ENCODE measurements around the gene ST6GALNAC2.
A peak's percentile ranks its signal among the peaks of the same experiment; 100 is the strongest.
"Not testable (repeated sequence)": the region's sequence is repeated elsewhere in the genome, so short reads cannot be mapped to it uniquely, and the experiment has no call there.

The ST6GALNAC2 gene

DNA sequence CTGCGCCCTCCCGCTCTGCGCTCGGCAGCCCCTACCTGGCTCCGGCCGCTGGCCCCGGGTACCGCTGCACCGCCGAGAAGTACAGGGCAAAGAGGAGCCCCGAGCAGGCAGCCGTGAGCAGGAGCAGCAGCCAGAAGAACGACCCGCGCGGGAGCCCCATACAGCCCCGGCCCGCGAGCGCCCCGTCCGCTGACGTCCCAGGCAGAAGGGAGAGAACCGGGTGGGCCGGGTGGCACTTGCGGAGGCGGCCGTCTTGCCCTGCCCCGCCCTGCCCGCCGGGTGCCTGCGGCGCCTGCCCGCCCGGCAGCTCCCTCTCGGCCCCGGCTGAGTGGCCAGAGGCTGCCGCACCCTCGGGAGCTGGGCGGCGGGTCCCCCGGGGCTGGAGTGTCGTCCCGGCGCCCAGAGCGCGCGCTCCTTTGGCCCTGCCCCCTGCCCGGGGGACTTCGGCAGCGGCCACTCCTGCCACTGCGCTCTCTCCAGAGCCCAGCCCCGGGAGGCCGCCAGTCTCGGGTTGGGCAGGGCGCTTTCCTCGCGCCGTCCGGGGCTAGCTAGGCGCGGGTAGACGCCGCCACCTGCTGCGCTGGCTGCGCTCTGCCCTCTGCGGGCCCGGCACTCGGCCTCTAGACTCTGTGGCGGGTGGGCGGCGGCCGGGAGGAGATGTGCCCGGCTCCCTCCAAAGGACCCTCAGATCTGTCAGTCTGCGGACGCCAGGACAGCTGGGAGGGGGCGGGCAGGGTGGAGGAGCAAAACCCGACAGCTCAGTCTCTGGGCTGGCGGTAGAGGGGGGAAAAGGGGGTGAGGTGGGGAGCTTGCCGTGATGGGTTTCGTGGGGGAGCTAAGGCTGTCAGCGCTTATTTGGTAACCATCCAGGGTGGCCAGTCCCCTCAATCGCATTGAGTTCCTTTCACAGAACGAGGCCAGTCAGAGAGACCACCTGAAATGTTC lies at the start of gene ST6GALNAC2:
ST6GALNAC2 (minus strand) TSS at position 212 of the 945 bp plus-strand sequence; CDS start at position 160, 52 bp downstream.
- DNase-seq (ENCODE audit: low read depth): no peak

DNA sequence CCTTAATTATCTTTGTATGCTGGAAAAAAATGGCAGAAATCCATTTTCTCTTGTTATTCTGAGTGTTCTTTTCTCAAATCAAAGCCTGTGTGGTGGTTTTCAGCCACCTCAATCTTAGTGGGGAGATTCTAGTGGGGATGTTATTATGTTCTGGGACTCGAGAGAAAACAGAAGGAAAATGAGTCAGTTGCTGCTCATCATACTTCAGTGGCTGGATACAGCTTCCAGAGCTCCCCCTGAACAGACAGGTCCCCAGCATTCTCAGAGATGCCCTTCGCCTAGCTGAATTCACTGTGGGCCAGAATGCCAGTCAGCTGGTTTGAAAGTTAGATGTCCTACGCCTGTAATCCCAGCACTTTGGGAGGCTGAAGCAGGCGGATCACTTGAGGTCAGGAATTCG lies 49.4 kb upstream of the ST6GALNAC2 start:
- DNase-seq (ENCODE audit: low read depth): no peak

DNA sequence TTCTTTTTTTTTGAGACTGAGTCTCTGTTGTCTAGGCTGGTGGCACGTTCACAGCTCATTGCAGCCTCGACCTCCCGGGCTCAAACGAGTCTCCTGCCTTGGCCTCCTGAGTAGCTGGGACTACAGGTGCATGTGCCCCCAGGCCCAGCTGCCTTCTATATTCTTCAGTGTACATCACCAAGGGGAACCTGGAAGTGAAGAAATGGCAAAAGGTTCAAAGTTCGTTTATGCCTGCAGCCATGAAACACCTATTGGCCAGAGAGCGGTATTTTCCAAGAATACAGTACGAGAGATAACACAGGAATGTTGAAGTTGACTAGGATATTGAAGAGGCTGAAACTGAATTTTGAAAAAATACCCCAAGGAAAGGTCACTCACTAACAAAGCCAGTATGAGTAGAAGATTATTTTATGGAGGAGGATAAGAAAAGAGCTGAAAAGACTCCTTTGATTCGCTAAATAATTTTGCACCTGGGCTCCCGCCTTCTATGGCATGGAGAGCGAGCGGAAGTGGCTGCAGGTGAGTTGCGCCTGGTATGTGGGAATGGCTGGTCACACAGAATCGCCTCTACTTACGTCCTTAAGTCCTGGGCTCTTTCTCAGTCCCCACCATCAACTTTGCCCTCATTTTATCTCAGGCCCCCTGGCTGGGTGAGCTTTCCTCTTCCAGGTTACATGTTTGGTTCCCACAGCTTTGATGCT lies 48.1 kb upstream of the ST6GALNAC2 start:
- no peak for DNase-seq (ENCODE audit: low read depth)

DNA sequence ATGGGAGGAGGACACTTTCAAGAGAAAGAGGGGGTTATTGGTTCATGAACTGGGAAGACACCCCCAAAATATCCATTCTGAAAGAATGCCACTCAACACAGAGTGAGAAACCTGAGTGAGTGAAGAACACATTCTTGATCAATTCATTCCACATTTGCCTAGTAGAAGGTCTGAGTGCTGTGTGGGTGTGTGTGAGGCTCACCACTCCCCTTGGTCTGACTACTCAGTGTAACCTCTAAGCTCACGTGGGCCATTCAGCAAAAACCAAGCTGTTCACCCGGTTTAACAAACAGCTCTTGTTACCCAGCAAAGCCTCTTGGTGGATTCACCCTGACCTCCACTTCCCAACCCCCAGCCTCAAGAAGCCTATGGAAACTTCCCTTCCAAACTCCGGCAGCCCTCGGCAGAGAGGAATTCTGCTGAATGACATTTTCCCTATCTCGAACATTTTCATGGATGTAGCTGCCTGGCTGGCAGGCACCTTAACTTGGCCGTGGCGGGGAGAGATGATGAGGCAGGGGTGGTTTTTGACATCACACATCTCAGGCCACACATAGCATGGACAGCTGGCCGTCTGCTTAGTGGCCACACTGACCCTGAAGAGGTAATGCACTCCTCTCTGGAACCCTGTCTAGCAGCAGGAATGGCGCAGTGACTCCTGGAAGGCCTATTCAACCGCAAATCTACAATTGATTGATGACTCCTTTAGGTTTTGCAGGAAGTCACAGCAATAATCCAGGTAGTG lies 46.3 kb upstream of the ST6GALNAC2 start:
- DNase-seq (ENCODE audit: low read depth): no peak

DNA sequence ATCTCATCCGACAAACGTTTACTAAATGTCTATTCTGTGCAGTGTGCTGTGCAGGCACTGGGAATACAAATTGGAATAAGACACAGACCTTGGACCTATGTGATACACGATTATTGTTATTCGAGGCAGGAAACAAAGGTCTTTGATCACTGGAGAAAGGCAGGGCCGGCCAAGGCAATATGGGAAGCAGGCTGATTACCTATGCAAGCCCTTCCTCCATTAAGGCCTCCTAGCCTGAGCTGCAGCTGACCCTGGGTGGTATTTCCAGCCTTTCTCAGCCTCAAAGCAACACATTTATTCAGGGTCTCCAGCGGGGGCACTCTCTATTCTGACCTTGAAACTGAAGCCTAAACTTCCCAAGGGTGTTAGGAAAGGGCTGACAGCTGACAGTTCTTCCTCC lies 44.5 kb upstream of the ST6GALNAC2 start:
- no peak for DNase-seq (ENCODE audit: low read depth)

DNA sequence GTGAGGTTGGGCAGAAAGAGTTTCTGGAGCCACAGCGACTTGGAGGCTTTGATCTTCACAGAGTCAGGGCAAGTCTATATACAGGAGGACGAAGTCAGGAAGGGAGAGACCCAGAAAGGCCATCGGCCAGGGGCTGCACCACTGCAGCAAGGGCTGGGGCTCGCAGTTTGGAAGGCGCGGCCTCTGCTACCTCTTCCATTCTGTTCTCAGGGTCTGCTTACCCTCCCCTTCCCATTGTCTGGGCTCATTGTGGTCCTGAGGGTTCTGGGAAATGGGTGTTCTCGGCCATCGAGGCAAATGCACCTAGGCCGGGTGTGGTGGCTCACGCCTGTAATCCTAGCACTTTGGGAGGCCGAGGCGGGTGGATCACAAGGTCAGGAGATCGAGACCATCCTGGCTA lies 41.9 kb upstream of the ST6GALNAC2 start:
- no peak for DNase-seq (ENCODE audit: low read depth)

DNA sequence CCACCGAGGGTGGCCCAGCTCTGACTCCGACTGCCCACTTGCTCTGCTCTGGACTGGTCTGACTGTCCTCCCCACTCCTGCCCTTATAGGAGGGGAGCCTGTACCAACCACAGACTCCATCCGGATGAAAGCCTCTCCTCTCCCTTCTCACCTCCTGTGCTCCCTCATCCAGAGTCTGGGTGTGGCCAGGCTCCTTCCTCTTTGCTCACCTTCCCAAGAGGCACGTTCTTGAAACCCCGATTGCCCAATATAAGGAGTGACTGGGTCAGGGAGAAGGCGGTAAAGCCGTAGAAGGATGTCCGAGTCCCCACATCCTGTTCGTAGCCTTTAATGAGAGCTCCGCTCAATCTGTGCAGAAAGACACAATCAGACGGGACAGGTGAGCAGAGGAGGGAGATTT lies 40.8 kb upstream of the ST6GALNAC2 start:
- no peak for DNase-seq (ENCODE audit: low read depth)

DNA sequence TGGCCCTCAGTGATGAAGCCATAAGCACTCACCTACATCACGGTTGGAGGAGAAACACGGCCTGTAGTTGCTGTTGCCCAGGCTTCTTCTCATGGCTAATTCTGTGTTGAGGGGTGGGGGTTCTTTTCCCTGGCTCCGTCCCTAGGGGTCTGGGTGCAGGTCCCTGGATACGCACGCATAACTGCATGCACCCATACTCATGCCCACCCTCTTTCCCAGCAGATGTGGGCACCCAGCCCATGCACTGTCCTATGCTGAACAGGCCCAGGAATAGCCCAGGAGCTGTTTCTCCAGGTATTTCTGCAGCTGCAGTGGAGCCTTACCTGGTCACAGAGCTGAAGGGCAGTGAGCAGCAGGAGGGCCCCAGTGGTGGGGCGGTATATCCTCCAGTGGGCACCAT lies 39.8 kb upstream of the ST6GALNAC2 start:
- DNase-seq (ENCODE audit: low read depth): no peak

DNA sequence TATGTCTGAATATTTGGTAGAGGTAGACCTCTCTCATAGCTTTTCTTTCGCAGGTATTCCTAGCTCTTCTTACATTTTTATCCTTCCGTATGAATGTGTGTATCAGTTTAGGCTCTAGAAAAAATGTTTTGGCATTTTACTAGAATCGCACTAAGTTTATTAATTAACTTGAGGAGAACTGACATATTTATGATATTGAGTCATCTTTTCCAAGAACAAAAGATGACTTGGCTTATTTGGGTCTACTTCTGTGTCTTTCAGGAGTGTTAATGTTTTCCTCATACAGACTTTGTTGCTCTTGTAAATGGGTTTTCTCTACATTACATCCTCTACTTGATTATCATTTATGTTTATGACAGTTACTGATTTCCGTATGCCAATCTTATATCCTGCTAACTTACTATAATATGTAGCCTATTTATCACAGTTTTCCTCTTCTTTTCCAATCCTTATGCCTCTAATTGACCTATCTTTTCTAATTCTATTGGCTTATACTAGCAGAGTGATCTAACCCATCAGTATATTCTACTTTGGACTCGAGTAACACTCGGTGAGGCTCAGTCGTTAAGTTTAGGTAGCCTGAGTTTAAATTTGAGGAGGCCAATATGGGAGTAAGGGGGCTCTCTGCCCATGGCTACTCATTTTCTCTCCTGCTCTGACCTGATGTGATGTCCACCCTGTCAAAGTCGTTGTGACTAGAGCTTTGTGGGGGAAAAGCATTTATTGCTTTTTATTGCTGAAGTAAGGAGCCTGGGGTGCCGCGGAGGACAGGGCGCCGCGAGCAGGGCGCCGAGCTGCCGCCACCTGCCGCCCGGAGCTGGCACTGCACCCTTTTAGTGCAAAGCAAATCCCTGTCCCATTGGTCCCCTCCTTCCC lies 37.8 kb upstream of the ST6GALNAC2 start:
- DNase-seq (ENCODE audit: low read depth): peak; percentile 23

DNA sequence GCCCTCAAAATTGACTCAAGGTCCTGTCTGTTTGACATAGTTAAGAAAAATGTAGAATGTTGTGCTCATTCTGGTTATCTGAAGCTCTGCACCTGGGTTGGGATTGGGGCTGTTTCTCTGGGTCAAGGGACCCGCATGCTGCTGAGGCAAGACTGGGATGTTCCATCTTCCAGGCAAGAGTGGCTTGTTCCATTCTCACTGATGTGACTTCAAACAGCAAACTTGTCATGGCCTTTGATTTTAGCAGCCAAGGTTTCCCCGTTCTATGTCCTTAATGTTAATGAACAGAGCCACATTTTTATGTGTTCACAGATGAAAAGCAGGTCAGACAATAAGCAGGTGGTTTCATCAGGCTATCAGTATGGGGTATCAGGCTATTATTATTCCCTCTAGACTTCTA lies 32.2 kb upstream of the ST6GALNAC2 start:
- DNase-seq (ENCODE audit: low read depth): no peak

DNA sequence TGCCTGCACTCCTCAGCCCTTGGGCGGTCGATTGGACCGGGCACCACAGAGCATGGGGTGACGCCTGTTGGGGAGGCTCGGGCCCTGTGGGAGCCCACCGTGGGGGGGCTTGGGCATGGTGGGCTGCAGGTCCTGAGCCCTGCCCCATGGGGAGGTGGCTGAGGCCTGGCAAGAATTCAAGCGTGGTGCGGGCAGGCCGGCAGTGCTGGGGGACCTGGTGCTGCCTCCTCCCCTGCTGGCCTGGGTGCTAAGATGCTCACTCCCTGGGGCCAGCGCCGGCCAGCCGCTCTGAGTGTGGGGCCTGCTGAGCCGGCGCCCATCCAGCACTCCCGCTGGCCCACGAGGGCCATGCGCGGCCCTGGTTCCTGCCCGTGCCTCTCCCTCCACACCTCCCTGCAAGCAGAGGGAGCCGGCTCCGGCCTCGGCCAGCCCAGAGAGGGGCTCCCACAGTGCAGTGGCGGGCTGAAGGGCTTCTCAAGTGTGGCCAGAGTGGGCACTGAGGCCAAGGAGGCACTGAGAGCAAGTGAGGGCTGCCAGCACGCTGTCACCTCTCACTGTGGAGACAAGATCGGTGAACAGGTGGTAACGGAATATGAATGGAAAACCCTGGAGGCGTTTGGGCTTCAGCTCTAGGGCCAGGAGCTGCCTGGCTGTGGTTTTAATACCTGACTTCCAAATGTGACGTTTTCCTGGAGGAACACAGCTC lies 29.4 kb upstream of the ST6GALNAC2 start:
- no peak for DNase-seq (ENCODE audit: low read depth)

DNA sequence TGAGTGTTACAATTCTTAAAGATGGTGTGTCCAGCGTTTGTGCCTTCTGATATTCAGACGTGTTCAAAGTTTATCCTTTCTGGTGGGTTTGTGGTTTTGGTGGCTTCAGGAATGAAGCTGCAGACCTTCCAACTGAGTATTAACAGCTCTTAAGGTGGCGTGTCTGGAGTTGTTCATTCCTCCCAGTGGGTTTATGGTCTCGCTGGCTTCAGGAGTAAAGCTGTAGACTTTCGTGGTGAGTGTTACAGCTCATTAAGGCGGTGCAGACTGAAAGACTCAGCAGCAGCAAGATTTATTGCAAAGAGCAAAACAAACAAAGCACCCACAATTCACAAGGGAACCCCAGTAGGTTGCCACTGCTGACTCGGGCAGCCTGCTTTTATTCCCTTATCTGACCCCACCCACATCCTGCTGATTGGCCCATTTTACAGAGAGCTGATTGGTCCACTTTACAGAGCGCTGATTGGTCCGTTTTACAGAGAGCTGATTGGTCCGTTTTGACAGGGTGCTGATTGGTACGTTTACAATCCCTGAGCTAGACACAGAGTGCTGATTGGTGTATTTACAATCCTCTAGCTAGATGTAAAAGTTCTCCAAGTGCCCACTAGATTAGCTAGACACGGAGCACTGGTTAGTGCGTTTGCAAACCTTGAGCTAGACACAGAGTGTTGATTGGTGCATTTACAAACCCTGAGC lies 28.6 kb upstream of the ST6GALNAC2 start:
- peak; percentile 45 for DNase-seq (ENCODE audit: low read depth)

DNA sequence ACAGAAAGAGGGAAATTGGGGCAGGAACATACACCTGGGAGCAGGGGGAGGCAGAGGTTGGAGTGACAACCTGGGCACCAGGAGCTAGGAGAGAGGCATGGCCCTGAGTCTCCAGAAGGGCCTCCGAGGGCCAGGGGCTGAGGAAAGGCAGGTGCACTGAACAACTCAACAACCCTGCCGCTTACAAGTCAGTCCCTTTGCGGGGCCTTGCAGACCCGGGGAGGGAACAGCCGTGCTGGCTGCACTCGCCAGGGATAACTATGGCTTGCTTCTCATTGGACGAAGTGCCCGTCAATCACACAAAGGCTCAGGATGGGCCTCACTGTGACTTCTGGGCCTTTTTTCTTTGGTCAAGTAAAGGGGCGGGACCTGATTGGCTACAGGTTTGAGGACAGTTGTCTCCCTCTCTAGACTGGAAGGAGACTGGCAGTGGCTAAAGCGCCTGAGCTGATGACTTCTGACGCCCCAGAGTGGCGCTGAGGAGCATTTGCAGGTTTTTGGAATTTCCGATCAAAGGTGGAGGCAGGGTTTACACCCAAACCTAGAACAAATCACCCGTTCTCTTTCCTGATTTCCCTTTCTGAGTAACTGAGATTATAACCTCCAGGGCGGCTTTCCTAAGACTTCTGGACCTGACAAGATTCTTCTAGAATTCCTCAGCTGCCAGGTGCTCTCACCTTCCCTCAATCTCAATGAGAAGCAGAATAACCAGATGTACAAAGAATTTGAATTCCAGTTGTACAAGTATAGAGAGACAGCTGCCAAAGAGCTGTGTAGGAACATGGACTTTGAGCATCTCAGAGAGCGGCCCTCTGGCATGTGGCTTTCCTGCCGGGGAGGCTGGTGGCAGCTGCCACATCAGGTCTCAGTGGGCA lies 27.6 kb upstream of the ST6GALNAC2 start:
- DNase-seq (ENCODE audit: low read depth): no peak

DNA sequence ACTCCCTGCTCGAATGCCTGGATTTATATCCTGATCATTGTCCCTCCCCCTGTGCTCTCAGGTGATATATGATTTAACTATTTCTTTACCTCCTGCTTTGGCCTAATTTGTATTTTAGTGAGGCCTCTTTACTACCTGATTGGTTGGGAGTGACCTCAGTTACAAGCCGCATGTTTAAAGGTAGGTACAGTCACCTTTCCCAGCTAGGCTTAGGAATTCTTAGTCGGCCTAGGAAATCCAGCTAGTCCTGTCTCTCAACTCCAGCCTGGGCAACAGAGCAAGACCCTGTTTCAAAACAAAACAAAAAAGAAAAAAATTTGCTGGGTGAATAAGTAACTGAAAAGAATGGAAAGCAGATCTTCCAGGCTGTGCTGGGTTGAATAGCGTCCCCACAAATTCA lies 26.8 kb upstream of the ST6GALNAC2 start:
- DNase-seq (ENCODE audit: low read depth): no peak

DNA sequence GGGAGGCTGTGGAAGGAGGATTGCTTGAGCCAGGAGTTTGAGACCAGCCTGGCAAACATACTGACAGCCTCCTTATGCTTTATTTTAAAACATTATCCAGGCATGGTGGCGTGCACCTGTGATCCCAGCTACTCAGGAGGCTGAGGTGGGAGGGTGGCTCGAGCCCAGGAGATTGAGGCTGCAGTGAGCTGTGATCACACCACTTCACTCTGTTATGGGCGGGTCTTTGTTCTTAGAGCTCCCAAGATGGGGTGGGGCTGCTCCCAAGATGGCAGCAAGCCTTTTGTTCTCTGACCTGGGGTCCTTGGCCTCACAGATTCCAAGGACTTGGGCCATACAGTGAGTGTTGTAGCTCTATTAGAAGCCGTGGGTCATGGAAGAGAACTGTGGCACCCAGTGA lies 26.1 kb upstream of the ST6GALNAC2 start:
- DNase-seq (ENCODE audit: low read depth): no peak

DNA sequence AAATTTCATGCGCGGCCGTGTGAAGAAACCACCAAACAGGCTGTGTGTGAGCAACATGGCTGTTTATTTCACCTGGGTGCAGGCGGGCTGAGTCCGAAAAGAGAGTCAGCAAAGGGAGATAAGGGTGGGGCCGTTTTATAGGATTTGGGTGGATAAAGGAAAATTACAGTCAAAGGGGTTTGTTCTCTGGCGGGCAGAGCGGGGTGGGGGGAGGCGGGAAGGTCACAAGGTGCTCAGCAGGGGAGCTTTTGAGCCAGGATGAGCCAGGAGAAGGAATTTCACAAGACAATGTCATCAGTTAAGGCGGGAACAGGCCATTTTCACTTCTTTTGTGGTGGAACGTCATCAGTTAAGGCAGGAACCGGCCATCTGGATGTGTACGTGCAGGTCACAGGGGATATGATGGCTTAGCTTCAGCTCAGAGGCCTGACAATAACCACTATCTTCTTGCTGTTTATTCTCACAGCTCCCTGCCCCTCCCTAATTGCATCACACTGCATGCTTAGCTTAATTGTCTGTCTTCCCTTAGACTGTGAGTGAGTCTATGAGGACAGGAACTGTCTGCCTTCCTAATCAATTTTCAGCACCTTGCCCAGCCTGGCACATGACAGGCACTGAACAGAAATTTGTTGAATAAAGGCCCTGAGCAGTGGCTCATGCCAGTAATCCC lies 25.6 kb upstream of the ST6GALNAC2 start:
- DNase-seq (ENCODE audit: low read depth): not testable (repeated sequence)

DNA sequence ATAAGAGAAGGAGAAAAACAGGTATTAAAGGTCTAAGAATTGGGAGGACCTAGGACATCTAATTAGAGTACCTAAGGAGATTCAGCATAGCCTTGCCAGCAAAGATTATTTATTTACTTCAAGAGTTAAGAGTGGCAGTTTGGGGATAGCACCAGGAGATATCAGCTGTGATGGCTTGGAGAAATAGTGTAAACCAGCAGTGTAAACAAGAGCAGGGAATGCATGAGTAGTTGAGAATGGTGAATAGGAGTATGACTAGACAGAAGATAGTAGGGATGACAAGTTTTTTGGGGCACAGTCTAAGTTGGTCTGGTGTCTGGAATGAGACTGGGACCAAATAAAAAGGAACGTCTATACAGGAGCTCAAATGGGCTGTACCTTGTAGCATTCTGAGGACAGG lies 21.0 kb upstream of the ST6GALNAC2 start:
- not testable (repeated sequence) for DNase-seq (ENCODE audit: low read depth)

DNA sequence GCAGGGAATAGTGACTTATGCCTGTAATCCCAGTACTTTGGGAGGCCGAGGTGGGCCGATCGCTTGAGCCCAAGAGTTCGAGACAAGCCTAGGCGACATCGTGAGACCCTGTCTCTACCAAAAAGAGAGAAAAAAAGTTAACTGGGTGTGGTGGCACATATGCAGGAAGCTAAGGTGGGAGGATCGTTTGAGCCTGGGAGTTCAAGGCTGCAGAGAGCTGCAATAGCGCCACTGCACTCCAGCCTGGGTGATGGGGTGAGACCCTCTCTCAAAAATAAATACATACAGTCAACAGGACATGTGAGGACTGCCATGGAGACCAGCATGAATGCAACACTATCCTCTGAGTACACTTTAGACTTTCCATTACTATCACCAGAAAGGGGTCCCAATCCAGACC lies 15.4 kb upstream of the ST6GALNAC2 start:
- no peak for DNase-seq (ENCODE audit: low read depth)
